Aorta (tissue), 5 donors: ENCODE results near the gene SPON1. TPM values are rescaled to one million over a fixed set of nuclear protein-coding genes. Genes with fewer than 3 reads are reported as not detected.
A peak's percentile ranks its signal among the peaks of the same experiment; 100 is the strongest.
"Not testable (repeated sequence)": the region's sequence is repeated elsewhere in the genome, so short reads cannot be mapped to it uniquely, and the experiment has no call there.

Source experiments
- ATAC-seq: fragments of 200-7000 bp; cut with Tn5 transposase; one replicate; pipeline ENCODE4 v1.9.1; 2022; ENCODE audit warnings: moderate library complexity; ENCODE audit not compliant: low FRiP score
- DNase-seq, 2 donors: peaks; one replicate each; pipeline ENCODE4 v3.0.0-alpha.2; 2020
- H3K27ac ChIP-seq, 2 donors: one replicate each; pipeline ENCODE4 v1.5.1; 2013; ENCODE audit warnings: low read length in 2 of 2, mild to moderate bottlenecking in 2 of 2, moderate library complexity in 2 of 2, control low read depth in 1 of 2, inconsistent platforms in 1 of 2, low read depth in 1 of 2
- H3K27me3 ChIP-seq, 2 donors: one replicate each; pipeline ENCODE4 v1.6.1; 2013; ENCODE audit warnings: control low read depth in 1 of 2, low read length in 1 of 2, mild to moderate bottlenecking in 1 of 2, moderate library complexity in 1 of 2; ENCODE audit not compliant: insufficient read depth in 2 of 2, control insufficient read depth in 1 of 2
- H3K36me3 ChIP-seq, 2 donors: one replicate each; pipeline ENCODE4 v1.6.1; 2013; ENCODE audit warnings: control low read depth in 1 of 2, low read length in 1 of 2, mild to moderate bottlenecking in 1 of 2; ENCODE audit not compliant: insufficient read depth in 2 of 2, control insufficient read depth in 1 of 2
- H3K4me1 ChIP-seq, 2 donors: one replicate each; pipeline ENCODE4 v1.6.1; 2013; ENCODE audit warnings: low read length in 2 of 2, control low read depth in 1 of 2, mild to moderate bottlenecking in 1 of 2, moderate library complexity in 1 of 2; ENCODE audit not compliant: insufficient read depth in 2 of 2, control insufficient read depth in 1 of 2
- H3K4me3 ChIP-seq, 2 donors: one replicate each; pipeline ENCODE4 v1.5.1; 2013; ENCODE audit warnings: low read length in 2 of 2, control low read depth in 1 of 2, mild to moderate bottlenecking in 1 of 2
- H3K9me3 ChIP-seq: one replicate; pipeline ENCODE4 v1.6.1; 2013; ENCODE audit warnings: mild to moderate bottlenecking, low read length; ENCODE audit not compliant: control insufficient read depth
- WGBS, 2 donors: extraction: QIAGEN DNeasy Blood & Tissue Kit; methylation state at CpG; one replicate each; pipeline ENCODE4 v1.1.7; 2013; 5-methylcytosine and 5-hydroxymethylcytosine counted together
- intact Hi-C, 2 donors: fragments of 100-400 bp; cut with DNase I; formaldehyde crosslinking; loops; one replicate each; pipeline versions ENCODE4 v1.14.2 to v1.15.0; 2022
- polyA plus RNA-seq, 2 donors: library from polyadenylated mRNA; stranded (reverse); fragments of 200-250 nt; gene quantifications; one replicate each; pipeline ENCODE4 v1.2.3, GENCODE V29; 2013
- total RNA-seq, 2 donors: library from RNA; stranded (reverse); fragmentation: NEBNext Ultra II Directional; extraction: Animal tissue kit (Norgen Biotek cat#: 25700); gene quantifications; one replicate each; pipeline ENCODE4 v1.2.1, GENCODE V29; 2021
- donor health status: healthy with polysubstance abuse.
- donor health status: Bipolar disorder and iron deficiency.
- donor health status: DM: no; HTN: no; CAD: no.
- donor health status: DM: no; HTN: no; CAD: no.
- donor health status: DM: yes; HTN: yes; CAD: no.

Gene SPON1
- total and polyA plus RNA-seq, 4 donors, result 7.0 to 79.2 (median 24.9) TPM

DNA sequence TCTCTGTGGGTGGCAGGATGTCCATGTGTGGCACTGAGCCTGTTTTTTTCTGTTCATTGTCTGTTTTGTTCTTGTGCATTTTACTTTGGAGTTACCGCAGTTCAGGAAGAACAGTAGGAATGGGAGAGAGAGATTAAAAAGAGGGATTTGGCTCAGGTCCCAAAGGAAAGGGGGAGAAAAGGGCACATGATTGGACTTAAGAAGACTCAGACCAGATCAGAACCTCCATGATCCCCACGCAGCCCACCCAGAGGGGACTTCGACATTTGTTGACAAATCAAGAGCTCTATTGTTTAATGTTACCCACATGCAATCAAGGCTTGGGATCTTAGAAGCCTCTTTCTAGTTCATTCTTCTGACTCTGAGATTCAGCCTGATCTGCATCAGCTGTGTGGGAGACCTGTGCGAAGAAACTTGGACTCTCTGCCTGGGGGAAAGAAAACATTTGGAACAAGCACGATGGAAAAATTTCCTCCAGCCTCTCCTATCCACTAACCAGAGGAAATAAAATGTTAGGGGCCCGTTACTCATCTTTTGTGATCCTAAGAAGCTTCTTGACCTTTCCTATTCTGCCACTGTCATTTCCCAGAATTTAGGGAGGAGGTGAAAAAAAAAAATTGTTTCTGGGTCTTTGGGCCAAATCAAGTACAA lies 119.2 kb downstream of the SPON1 start:
- no peak for DNase-seq
- 36 to 47% methylated on average over 6 of the region's 6 CpGs for WGBS, 2 donors
- no peaks in the 10 kb centered on the region for H3K4me1 ChIP-seq
- ATAC-seq, result peak; percentile 63
- no peak overlapping the region for H3K4me3 ChIP-seq
- H3K9me3 ChIP-seq, result no peaks in the 10 kb centered on the region
- H3K27ac ChIP-seq, result no peak overlapping the region
- H3K36me3 ChIP-seq, result no peaks in the 10 kb centered on the region
- H3K27me3 ChIP-seq, result no peaks in the 10 kb centered on the region
- intact Hi-C loops, result no loop called here

DNA sequence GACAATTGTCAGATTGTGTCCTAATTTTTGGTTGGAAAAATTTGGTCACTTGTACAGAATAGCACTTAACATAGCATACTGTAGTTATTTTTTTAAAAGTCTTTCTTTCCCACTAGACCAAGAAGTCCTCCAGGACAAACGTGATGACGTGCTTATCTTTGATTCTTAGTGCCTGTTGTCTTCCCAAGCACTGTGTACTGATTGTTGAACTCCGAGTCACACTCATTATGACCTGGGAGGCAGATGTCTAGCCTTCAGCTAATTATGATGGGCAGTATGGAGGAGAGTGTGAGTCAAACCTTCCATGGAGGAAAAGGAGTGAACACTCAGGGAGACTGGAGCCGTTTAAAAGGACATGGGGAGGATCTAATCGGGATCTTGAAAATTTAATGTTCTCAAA lies 119.8 kb downstream of the SPON1 start:
- intact Hi-C loops, result no loop called here
- Histone ChIP-seq H3K36me3 (no peaks in the 10 kb centered on the region), H3K27me3 (no peaks in the 10 kb centered on the region), H3K27ac (no peak overlapping the region), H3K9me3 (no peaks in the 10 kb centered on the region), H3K4me3 (no peak overlapping the region), H3K4me1 (no peaks in the 10 kb centered on the region)
- WGBS, 2 donors, result 37 to 41% methylated on average over 5 of the region's 5 CpGs
- no peak for DNase-seq
- peak; percentile 74 for ATAC-seq

DNA sequence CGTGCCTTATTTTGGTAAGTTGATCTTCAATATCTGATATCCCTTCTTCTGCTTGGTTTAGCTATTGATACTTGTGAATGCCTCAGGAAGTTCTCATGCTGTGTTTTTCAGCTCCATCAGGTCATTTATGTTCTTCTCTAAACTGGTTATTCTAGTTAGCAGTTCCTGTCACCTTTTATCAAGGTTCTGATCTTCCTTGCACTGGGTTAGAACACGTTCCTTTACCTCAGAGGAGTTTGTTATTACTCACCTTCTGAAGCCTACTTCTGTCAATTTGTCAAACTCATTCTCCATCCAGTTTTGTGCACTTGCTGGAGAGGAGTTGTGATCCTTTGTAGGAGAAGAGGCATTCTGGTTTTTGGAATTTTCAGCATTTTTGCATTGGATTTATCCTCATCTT lies 126.3 kb downstream of the SPON1 start:
- H3K4me3 ChIP-seq, H3K9me3 ChIP-seq, H3K27me3 ChIP-seq, DNase-seq, H3K36me3 ChIP-seq, H3K4me1 ChIP-seq, intact Hi-C loops, ATAC-seq, H3K27ac ChIP-seq: not testable (repeated sequence)
- 95 to 98% methylated on average over 2 of the region's 2 CpGs for WGBS, 2 donors

DNA sequence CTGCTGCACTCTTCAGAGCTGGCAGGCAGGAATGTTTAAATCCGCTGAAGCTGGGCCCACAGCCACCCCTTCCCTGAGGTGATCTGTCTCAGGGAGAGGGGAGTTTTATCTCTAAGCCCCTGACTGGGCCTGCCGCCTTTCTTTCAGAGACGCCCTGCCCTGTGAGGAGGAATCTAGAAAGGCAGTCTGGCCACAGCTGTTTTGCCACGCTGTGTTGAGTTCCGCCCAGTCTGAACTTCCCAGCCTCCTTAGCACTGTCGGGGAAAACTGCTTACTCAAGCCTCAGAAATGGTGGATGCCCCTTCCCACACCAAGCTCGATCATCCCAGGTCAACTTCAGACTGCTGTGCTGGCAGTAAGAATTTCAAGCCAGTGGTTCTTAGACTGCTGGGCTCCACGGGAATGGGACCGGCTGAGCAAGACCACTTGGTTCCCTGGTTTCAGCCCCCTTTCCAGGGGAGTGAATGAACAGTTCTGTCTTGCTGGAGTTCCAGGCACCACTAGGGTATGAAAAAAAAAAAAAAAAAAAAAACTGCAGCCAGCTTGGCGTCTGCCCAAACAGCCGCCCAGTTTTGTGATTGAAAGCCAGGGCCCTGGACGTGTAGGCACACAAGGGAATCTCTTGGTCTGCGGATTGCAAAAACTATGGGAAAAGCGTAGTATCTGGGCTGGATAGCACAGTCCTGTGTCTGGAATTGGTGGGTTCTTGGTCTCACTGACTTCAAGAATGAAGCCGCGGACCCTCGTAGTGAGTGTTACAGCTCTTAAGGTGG lies 127.4 kb downstream of the SPON1 start:
- Histone ChIP-seq H3K4me1 (no peaks in the 10 kb centered on the region), H3K4me3 (no peak overlapping the region), H3K27ac (no peak overlapping the region), H3K36me3 (no peaks in the 10 kb centered on the region), H3K9me3 (no peaks in the 10 kb centered on the region), H3K27me3 (no peaks in the 10 kb centered on the region)
- DNase-seq (no peak), ATAC-seq (no peak)
- WGBS, 2 donors, result 33 to 38% methylated on average over 17 of the region's 17 CpGs
- intact Hi-C loops, result no loop called here

DNA sequence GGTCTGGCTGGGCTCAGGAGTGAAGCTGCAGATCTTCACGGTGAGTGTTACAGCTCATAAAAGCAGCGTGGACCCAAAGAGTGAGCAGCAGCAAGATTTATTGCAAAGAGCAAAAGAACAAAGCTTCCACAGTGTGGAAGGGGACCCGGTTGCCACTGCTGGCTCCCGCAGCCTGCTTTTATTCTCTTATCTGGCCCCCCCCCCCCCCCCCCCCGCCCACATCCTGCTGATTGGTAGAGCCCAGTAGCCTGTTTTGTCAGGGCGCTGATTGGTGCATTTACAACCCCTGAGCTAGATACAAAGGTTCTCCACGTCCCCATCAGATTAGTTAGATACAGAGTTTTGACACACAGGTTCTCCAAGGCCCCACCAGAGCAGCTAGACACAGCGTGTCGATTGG lies 128.1 kb downstream of the SPON1 start:
- H3K9me3 ChIP-seq, H3K4me3 ChIP-seq, H3K36me3 ChIP-seq, ATAC-seq, DNase-seq, H3K4me1 ChIP-seq, H3K27ac ChIP-seq, intact Hi-C loops, H3K27me3 ChIP-seq: not testable (repeated sequence)
- WGBS, 2 donors, result 60 to 70% methylated on average over 8 to 9 of the region's 9 CpGs

DNA sequence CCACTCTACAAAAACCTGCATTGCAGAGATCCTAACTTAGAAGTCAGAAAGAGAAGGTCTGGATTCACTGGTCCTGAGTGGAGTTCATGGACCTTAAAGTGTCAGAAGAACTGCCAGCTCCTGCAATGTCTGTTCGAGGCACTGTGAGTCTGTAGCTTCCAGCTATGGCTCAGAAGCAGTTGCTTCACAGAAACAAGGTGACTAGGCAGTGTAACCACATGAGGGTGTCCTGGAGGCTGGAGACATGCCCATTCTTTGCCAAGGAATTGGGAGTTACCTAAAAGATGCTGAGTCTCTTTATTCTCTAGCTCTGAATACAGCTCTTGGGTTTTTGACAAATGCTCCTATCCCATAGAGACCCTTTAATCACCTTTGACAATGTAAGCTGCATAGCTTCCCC lies 130.5 kb downstream of the SPON1 start:
- DNase-seq, result no peak
- intact Hi-C loops, result no loop called here
- Histone ChIP-seq H3K9me3 (no peaks in the 10 kb centered on the region), H3K27me3 (no peaks in the 10 kb centered on the region), H3K4me3 (no peak overlapping the region), H3K36me3 (no peaks in the 10 kb centered on the region), H3K4me1 (no peaks in the 10 kb centered on the region), H3K27ac (no peak overlapping the region)
- ATAC-seq, result no peak
- WGBS, 2 donors, result 0 to 70% methylated on average over 1 of the region's 1 CpG

DNA sequence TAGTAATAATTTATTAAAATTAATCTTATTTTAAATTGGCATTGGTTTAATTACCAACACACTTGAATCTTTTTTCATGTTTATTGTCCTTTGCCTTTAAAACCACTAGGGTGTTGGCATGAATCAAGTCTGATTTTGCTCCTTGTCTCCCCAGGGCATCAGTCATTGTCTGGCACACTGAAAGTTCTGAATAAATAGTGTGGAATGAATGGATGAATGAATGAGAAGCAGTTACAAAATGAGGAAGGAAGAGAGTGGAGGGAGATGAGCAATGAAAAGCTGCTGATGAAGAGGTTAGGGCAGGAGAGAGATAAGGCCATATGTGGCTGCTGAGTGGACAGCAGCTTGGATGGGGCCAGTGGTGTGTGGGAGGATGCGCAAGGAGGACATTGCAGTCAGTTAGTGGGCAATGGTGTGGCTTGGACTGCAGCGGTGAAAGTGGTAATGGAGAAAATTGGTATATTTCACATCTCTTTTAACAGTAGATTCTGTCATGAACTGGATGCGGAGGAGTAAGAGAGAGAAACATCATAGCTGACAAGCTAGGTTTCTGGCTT lies 132.0 kb downstream of the SPON1 start:
- Histone ChIP-seq H3K27me3 (no peaks in the 10 kb centered on the region), H3K27ac (no peak overlapping the region), H3K4me3 (no peak overlapping the region), H3K4me1 (no peaks in the 10 kb centered on the region), H3K36me3 (no peaks in the 10 kb centered on the region), H3K9me3 (no peaks in the 10 kb centered on the region)
- intact Hi-C loops, result no loop called here
- DNase-seq, result no peak
- no peak for ATAC-seq
- WGBS, 2 donors, result 97 to 98% methylated on average over 3 of the region's 3 CpGs

DNA sequence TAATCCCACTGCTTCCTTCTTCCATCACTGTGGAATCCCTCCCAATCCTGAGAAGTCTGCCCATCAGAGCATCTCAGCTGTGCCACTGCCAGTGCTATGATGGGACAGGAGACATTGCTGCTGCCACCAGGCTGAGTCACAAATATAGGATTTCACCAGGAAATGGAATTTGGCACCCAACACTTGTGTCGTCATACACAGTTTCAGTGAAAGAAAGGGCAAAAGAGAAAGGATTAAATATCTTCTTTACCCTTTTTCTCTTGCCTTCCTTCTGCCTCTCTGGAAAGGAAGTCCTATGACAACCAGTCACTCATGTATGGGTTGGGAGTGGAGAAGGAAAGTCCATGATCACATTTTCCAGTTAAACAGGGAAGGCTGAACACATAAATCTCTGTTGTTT lies 133.4 kb downstream of the SPON1 start:
- H3K27ac ChIP-seq, result no peak overlapping the region
- H3K27me3 ChIP-seq, result no peaks in the 10 kb centered on the region
- ATAC-seq (no peak), DNase-seq (no peak)
- H3K9me3 ChIP-seq, result no peaks in the 10 kb centered on the region
- H3K4me3 ChIP-seq, result no peak overlapping the region
- no peaks in the 10 kb centered on the region for H3K36me3 ChIP-seq
- 17 to 23% methylated on average over 1 of the region's 1 CpG for WGBS, 2 donors
- intact Hi-C loops, result no loop called here
- no peaks in the 10 kb centered on the region for H3K4me1 ChIP-seq

DNA sequence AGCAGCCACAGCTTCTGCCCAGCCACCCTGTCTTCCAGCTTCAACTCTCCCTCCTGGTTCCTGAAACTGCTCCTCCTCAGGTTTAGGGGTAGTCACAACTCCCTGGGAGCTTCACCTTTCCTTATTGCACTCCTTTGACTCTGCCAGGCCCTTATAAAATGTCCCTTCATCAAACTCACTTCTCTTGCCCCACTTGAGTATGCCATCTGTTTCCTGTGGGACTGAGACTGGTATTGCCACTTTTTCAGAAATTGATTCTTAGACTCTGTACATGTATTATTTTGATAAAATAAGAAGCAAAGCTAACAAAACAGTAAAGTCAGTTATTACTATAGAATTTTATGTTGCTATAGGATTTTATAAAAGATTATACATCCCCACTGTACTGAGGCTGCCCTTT lies 134.1 kb downstream of the SPON1 start:
- H3K4me1 ChIP-seq, result no peaks in the 10 kb centered on the region
- no peaks in the 10 kb centered on the region for H3K9me3 ChIP-seq
- DNase-seq (no peak), ATAC-seq (no peak)
- intact Hi-C loops, result no loop called here
- no peaks in the 10 kb centered on the region for H3K27me3 ChIP-seq
- H3K27ac ChIP-seq, result no peak overlapping the region
- no peaks in the 10 kb centered on the region for H3K36me3 ChIP-seq
- H3K4me3 ChIP-seq, result no peak overlapping the region
